Sigmoid colon (tissue), 7 donors: ENCODE measurements around the gene KIFC1. TPM values are rescaled to one million over a fixed set of nuclear protein-coding genes. Genes with fewer than 3 reads are reported as not detected.

ENCODE experiments used
- DNase-seq: peaks from one replicate; pipeline ENCODE4 v3.0.0-alpha.2; 2019
- H3K27ac ChIP-seq, 4 donors: fragments of 200-600 bp; sonication (generic); one replicate each; pipeline ENCODE4 v1.5.1; 2016 to 2019; ENCODE audit warnings: mild to moderate bottlenecking in 1 of 4
- H3K27me3 ChIP-seq, 3 donors: fragments of 200-600 bp; sonication (generic); one replicate each; pipeline ENCODE4 v1.5.1; 2019; ENCODE audit warnings: mild to moderate bottlenecking in 1 of 3
- H3K36me3 ChIP-seq, 4 donors: fragments of 200-600 bp; sonication (generic); one replicate each; pipeline ENCODE4 v1.5.1; 2016 to 2019
- H3K4me1 ChIP-seq, 4 donors: fragments of 200-600 bp; sonication (generic); one replicate each; pipeline ENCODE4 v1.5.1; 2017 to 2019
- H3K4me3 ChIP-seq, 4 donors: fragments of 200-600 bp; sonication (generic); one replicate each; pipeline ENCODE4 v1.5.1; 2017 to 2019; ENCODE audit warnings: mild to moderate bottlenecking in 2 of 4, moderate library complexity in 1 of 4
- H3K9me3 ChIP-seq, 4 donors: fragments of 200-600 bp in 3 of 4; sonication (generic) in 3 of 4; one replicate each; pipeline versions ENCODE4 v1.5.1 to v1.6.1; 2013 to 2019
- CTCF ChIP-seq, 4 experiments: fragments of 450-650 bp in 3 of 4; fragments of 200-600 bp in 1 of 4; IDR thresholded peaks; one replicate each; pipeline ENCODE4 v1.5.1; 2016 to 2019; ENCODE audit warnings: antibody characterized with exemption in 4 of 4, mild to moderate bottlenecking in 3 of 4, moderate library complexity in 2 of 4
- EP300 ChIP-seq, 4 donors: sonication (generic); formaldehyde crosslinking; IDR thresholded peaks; one replicate each; pipeline ENCODE4 v1.6.1; 2017; ENCODE audit warnings: antibody characterized with exemption in 4 of 4
- POLR2A ChIP-seq, 2 donors: fragments of 450-650 bp; IDR thresholded peaks; one replicate each; pipeline ENCODE4 v1.6.1; 2016; ENCODE audit warnings: antibody characterized with exemption in 2 of 2, mild to moderate bottlenecking in 2 of 2, moderate library complexity in 2 of 2
- POLR2AphosphoS5 ChIP-seq, 4 donors: sonication (generic); formaldehyde crosslinking; IDR thresholded peaks; one replicate each; pipeline ENCODE4 v1.6.1; 2017; ENCODE audit warnings: antibody characterized with exemption in 4 of 4
- WGBS, 2 donors: extraction: QIAGEN DNeasy Blood & Tissue Kit; methylation state at CpG; one replicate each; pipeline ENCODE4 v1.1.7; 2013; 5-methylcytosine and 5-hydroxymethylcytosine counted together
- intact Hi-C: fragments of 100-400 bp; cut with DNase I; formaldehyde crosslinking; loops from one replicate; pipeline ENCODE4 v1.15.1; 2023
- polyA plus RNA-seq, 3 donors: library from polyadenylated mRNA; stranded (reverse); fragments of 200-250 nt; gene quantifications; one replicate each; pipeline ENCODE4 v1.2.3, GENCODE V29; 2013
- total RNA-seq, 4 donors: library from RNA; depleted of rRNA; stranded (reverse); fragments of >200 nt; gene quantifications; one replicate each; pipeline ENCODE4 v1.1.0, GENCODE V29; 2016
- donor health status: healthy with polysubstance abuse.
- donor health status: Bipolar disorder and iron deficiency.
- donor health status: healthy.

KIFC1 gene
- total and polyA plus RNA-seq, 7 donors: 0.49 to 23.0 (median 1.8) TPM

- Histone ChIP-seq H3K36me3 (peaks cover 13 to 90% (median 35%) of the 10 kb centered on the region in 4 donors), H3K9me3 (no peaks in the 10 kb centered on the region), H3K27ac (no peak overlapping the region), H3K4me1 (no peaks in the 10 kb centered on the region), H3K27me3 (no peaks in the 10 kb centered on the region), H3K4me3 (no peak overlapping the region)
- TF ChIP-seq POLR2AphosphoS5 (IDR thresholded peaks at IDR 0.05) (no peak), POLR2A (IDR thresholded peaks at IDR 0.05) (no peak), EP300 (IDR thresholded peaks at IDR 0.05) (no peak), CTCF (IDR thresholded peaks at IDR 0.05) (no peak)
- intact Hi-C loops: no loop called here
- 88 to 91% methylated on average over 8 of the region's 8 CpGs for WGBS, 2 donors
- DNase-seq: no peak
Observed at GRCh38 chr6:33442283-33442682, 50.7 kb downstream of the KIFC1 start.

- no peak for DNase-seq
- intact Hi-C loops: no loop called here
Observed at GRCh38 chr6:33443025-33443424, 51.4 kb downstream of the KIFC1 start.

GRCh38 chr6:33443619-33444504 lies 52.2 kb downstream of the KIFC1 start:
- Histone ChIP-seq H3K9me3 (no peaks in the 10 kb centered on the region), H3K4me1 (no peaks in the 10 kb centered on the region), H3K4me3 (no peak overlapping the region), H3K27me3 (no peaks in the 10 kb centered on the region), H3K36me3 (peaks cover 4 to 90% (median 27%) of the 10 kb centered on the region in 4 donors), H3K27ac (no peak overlapping the region)
- TF ChIP-seq CTCF (IDR thresholded peaks at IDR 0.05): no peak
- TF ChIP-seq POLR2A (IDR thresholded peaks at IDR 0.05): no peak
- TF ChIP-seq EP300 (IDR thresholded peaks at IDR 0.05): no peak
- no peak for TF ChIP-seq POLR2AphosphoS5 (IDR thresholded peaks at IDR 0.05)
- no peak for DNase-seq
- WGBS, 2 donors: 91 to 94% methylated on average over 18 of the region's 18 CpGs
- intact Hi-C loops: no loop called here

More at GRCh38 chr6:33443025-33443424, 51.4 kb downstream of the KIFC1 start:
- TF ChIP-seq POLR2A (IDR thresholded peaks at IDR 0.05): no peak
- TF ChIP-seq EP300 (IDR thresholded peaks at IDR 0.05): no peak
- TF ChIP-seq POLR2AphosphoS5 (IDR thresholded peaks at IDR 0.05): no peak
- no peak for TF ChIP-seq CTCF (IDR thresholded peaks at IDR 0.05)
- WGBS, 2 donors: 96% methylated on average over 17 of the region's 17 CpGs
- no peaks in the 10 kb centered on the region for H3K27me3 ChIP-seq
- H3K4me3 ChIP-seq: no peak overlapping the region
- H3K27ac ChIP-seq: no peak overlapping the region
- no peaks in the 10 kb centered on the region for H3K9me3 ChIP-seq
- H3K36me3 ChIP-seq: peaks cover 6 to 90% (median 31%) of the 10 kb centered on the region in 4 donors
- no peaks in the 10 kb centered on the region for H3K4me1 ChIP-seq

GRCh38 chr6:33445119-33445603 lies 53.5 kb downstream of the KIFC1 start:
- Histone ChIP-seq H3K9me3 (no peaks in the 10 kb centered on the region), H3K4me3 (no peak overlapping the region), H3K36me3 (peaks cover 4 to 84% (median 27%) of the 10 kb centered on the region in 4 donors), H3K27ac (no peak overlapping the region), H3K27me3 (no peaks in the 10 kb centered on the region), H3K4me1 (no peaks in the 10 kb centered on the region)
- DNase-seq: no peak
- intact Hi-C loops: no loop called here
- 66 to 87% methylated on average over 3 of the region's 3 CpGs for WGBS, 2 donors
- no peak for TF ChIP-seq EP300 (IDR thresholded peaks at IDR 0.05)
- no peak for TF ChIP-seq CTCF (IDR thresholded peaks at IDR 0.05)
- no peak for TF ChIP-seq POLR2A (IDR thresholded peaks at IDR 0.05)
- no peak for TF ChIP-seq POLR2AphosphoS5 (IDR thresholded peaks at IDR 0.05)
